Esophagus muscularis mucosa (tissue), 4 donors: ENCODE data around the gene ITLN2. TPM values are rescaled to one million over a fixed set of nuclear protein-coding genes. Genes with fewer than 3 reads are reported as not detected.

Source experiments
- DNase-seq: peaks from one replicate; pipeline ENCODE4 v3.0.0-alpha.2; 2017; ENCODE audit errors: extremely low spot score
- H3K27ac ChIP-seq, 4 donors: fragments of 200-600 bp; sonication (generic); replicated peaks in 1 of 4; 1 replicate in 3 of 4; 2 replicates in 1 of 4; pipeline ENCODE4 v1.5.1; 2016 to 2019; ENCODE audit warnings: mild to moderate bottlenecking in 1 of 4
- H3K27me3 ChIP-seq, 4 donors: fragments of 200-600 bp; sonication (generic); one replicate each; pipeline versions ENCODE4 v1.5.1 to v1.6.0; 2016 to 2019
- H3K36me3 ChIP-seq, 4 donors: fragments of 200-600 bp; sonication (generic); one replicate each; pipeline ENCODE4 v1.5.1; 2016 to 2019
- H3K4me1 ChIP-seq, 4 donors: fragments of 200-600 bp; sonication (generic); one replicate each; pipeline ENCODE4 v1.5.1; 2016 to 2019
- H3K4me3 ChIP-seq, 4 donors: fragments of 200-600 bp; sonication (generic); 1 replicate in 2 of 4; 2 replicates in 2 of 4; pipeline ENCODE4 v1.5.1; 2016 to 2019; ENCODE audit warnings: mild to moderate bottlenecking in 4 of 4, moderate library complexity in 1 of 4
- H3K9me3 ChIP-seq, 4 donors: fragments of 200-600 bp; sonication (generic); 1 replicate in 3 of 4; 2 replicates in 1 of 4; pipeline ENCODE4 v1.5.1; 2016 to 2019
- CTCF ChIP-seq, 3 experiments: fragments of 200-600 bp in 2 of 3; fragments of 450-650 bp in 1 of 3; sonication (generic) in 2 of 3; IDR thresholded peaks; one replicate each; pipeline ENCODE4 v1.5.1; 2017 to 2019; ENCODE audit warnings: antibody characterized with exemption in 3 of 3, mild to moderate bottlenecking in 2 of 3, moderate library complexity in 1 of 3
- EP300 ChIP-seq: sonication (generic); formaldehyde crosslinking; IDR thresholded peaks from one replicate; pipeline ENCODE4 v1.6.1; 2017; ENCODE audit warnings: antibody characterized with exemption
- POLR2A ChIP-seq: fragments of 450-650 bp; IDR thresholded peaks from one replicate; pipeline ENCODE4 v1.6.1; 2017; ENCODE audit warnings: antibody characterized with exemption, moderate library complexity, mild to moderate bottlenecking, low read depth
- POLR2AphosphoS5 ChIP-seq, 2 donors: sonication (generic); formaldehyde crosslinking; IDR thresholded peaks; one replicate each; pipeline ENCODE4 v1.6.1; 2017; ENCODE audit warnings: antibody characterized with exemption in 2 of 2
- WGBS: methylation state at CpG from one replicate; pipeline ENCODE4 v1.1.5; 2018; 5-methylcytosine and 5-hydroxymethylcytosine counted together
- intact Hi-C: fragments of 100-400 bp; cut with DNase I; formaldehyde crosslinking; loops from one replicate; pipeline ENCODE4 v1.15.1; 2023
- total RNA-seq, 4 donors: library from RNA; depleted of rRNA; stranded (reverse); fragments of >200 nt; gene quantifications; one replicate each; pipeline versions ENCODE4 v1.1.0 to v1.2.1, GENCODE V29; 2016

ITLN2 gene
- not detected for total RNA-seq

DNA sequence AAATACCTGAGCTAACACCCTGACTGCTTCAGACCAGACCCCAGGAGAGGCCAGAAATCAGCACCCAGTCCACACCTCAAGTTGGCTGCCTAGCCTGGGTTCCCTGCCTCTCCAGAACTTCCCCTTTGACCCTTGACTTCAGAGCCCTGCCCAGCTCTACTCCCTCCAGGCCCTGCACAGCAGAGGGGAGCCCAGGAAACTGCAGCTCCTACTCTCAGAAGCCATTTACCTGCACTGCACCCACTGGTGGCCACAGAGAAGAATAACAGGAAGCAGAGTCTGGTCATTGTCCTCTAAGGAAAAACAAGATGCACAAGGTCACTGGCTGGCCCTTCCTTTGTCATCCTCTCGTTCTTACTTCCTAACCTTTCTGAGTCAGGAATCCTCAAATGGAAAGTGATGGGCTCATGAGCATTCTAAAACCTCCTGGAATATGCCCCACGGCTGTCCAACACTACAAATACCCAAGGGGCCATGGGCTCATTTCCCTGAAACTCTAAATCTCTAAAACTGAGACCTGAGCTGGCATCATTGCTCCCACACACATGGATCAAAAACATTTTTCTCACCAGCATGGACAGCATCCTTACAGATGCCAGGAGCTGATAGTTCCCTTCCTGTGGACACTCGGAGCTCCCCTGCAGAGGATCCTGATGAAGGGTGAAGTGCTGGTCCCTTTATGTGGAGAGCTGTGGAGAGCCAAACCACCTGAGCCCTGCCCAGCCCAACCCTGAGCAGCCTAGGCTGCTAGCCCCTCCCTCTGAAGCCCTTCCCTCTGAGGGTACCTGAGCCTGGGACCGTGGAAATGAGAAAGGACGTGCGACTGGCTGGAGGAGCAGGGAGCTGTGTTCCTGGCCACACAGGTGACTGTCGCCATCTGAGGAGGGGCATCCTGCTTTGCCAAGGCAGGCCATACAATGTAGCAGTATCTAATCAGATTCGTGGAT, at the start of gene ITLN2:
Gene ITLN2 (minus strand): TSS at position 652 of the 947 bp plus-strand sequence. CDS start 68 bp downstream, at position 584.
- Histone ChIP-seq H3K4me1 (no peaks in the 10 kb centered on the region), H3K27me3 (peaks cover 0 to 19% (median 0%) of the 10 kb centered on the region in 4 donors), H3K4me3 (no peak within 1 kb of the TSS), H3K27ac (no peak within 1 kb of the TSS), H3K9me3 (no peaks in the 10 kb centered on the region), H3K36me3 (no peaks in the 10 kb centered on the region)
- WGBS: 70% methylated on average over 6 of the region's 8 CpGs
- no peak for DNase-seq
- intact Hi-C loops: no loop called here
- TF ChIP-seq CTCF (IDR thresholded peaks at IDR 0.05) (peak in 1 of 3 experiments; percentile 22), EP300 (no peak)

GRCh38 chr1:161001525-161001924, 46.9 kb upstream of the ITLN2 start:
- no peak for DNase-seq
- TF ChIP-seq POLR2AphosphoS5 (IDR thresholded peaks at IDR 0.05): no peak
- Histone ChIP-seq H3K4me1 (peaks cover 0 to 10% (median 0%) of the 10 kb centered on the region in 4 donors), H3K36me3 (peaks cover 0 to 28% (median 21%) of the 10 kb centered on the region in 4 donors), H3K4me3 (no peak overlapping the region), H3K9me3 (no peaks in the 10 kb centered on the region), H3K27ac (no peak overlapping the region), H3K27me3 (no peaks in the 10 kb centered on the region)
- intact Hi-C loops: no loop called here
- WGBS: 58% methylated on average over 5 of the region's 5 CpGs

GRCh38 chr1:161000736-161001480, 46.3 kb upstream of the ITLN2 start:
- intact Hi-C loops: no loop called here
- no peaks in the 10 kb centered on the region for H3K27me3 ChIP-seq
- WGBS: 93% methylated on average over 11 of the region's 11 CpGs
- peaks cover 0 to 28% (median 21%) of the 10 kb centered on the region in 4 donors for H3K36me3 ChIP-seq
- no peak for DNase-seq
- peaks cover 0 to 10% (median 0%) of the 10 kb centered on the region in 4 donors for H3K4me1 ChIP-seq
- TF ChIP-seq EP300: no peak
- no peak for TF ChIP-seq POLR2AphosphoS5 (IDR thresholded peaks at IDR 0.05)
- no peak for TF ChIP-seq CTCF (IDR thresholded peaks at IDR 0.05)
- TF ChIP-seq POLR2A: no peak
- H3K27ac ChIP-seq: no peak overlapping the region
- H3K9me3 ChIP-seq: no peaks in the 10 kb centered on the region
- no peak overlapping the region for H3K4me3 ChIP-seq

GRCh38 chr1:160999376-160999775, 44.8 kb upstream of the ITLN2 start:
- WGBS: no CpG with 5 or more reads among the region's 5 CpGs
- TF ChIP-seq CTCF (IDR thresholded peaks at IDR 0.05): no peak
- no peak for TF ChIP-seq POLR2A
- no peak for TF ChIP-seq POLR2AphosphoS5 (IDR thresholded peaks at IDR 0.05)
- no peak for TF ChIP-seq EP300
- intact Hi-C loops: loop anchor here (5.0 kb wide), 1 partner anchor 98 kb away; the partner anchor contains the start of gene KLHDC9

More at GRCh38 chr1:160999376-160999775, 44.8 kb upstream of the ITLN2 start:
- H3K27me3 ChIP-seq: no peaks in the 10 kb centered on the region
- no peaks in the 10 kb centered on the region for H3K9me3 ChIP-seq
- peaks cover 0 to 10% (median 0%) of the 10 kb centered on the region in 4 donors for H3K4me1 ChIP-seq
- no peak overlapping the region for H3K4me3 ChIP-seq
- peaks cover 0 to 28% (median 21%) of the 10 kb centered on the region in 4 donors for H3K36me3 ChIP-seq
- no peak for DNase-seq
- H3K27ac ChIP-seq: no peak overlapping the region
